ENCODE results near the gene CARD9.

- no peak for TF ChIP-seq CTCF (IDR thresholded peaks at IDR 0.05; ENCODE audit: low read length)
- no peak for TF ChIP-seq EZH2 (IDR thresholded peaks at IDR 0.05; ENCODE audit: borderline replicate concordance, low read length)
Measured at GRCh38 chr9:136341769-136342168, 31.7 kb downstream of the CARD9 start.

All from OCI-LY1 (cell line).